ENCODE measurements around the gene HSD17B4. TPM values are rescaled to one million over a fixed set of nuclear protein-coding genes. Genes with fewer than 3 reads are reported as not detected.
A peak's percentile ranks its signal among the peaks of the same experiment; 100 is the strongest.

The HSD17B4 gene
- total and polyA plus RNA-seq, 2 of the 13 experiments (the other 11 are each of a cell fraction or from before 2014, with no cell fraction given), result 178 to 399 TPM

DNA sequence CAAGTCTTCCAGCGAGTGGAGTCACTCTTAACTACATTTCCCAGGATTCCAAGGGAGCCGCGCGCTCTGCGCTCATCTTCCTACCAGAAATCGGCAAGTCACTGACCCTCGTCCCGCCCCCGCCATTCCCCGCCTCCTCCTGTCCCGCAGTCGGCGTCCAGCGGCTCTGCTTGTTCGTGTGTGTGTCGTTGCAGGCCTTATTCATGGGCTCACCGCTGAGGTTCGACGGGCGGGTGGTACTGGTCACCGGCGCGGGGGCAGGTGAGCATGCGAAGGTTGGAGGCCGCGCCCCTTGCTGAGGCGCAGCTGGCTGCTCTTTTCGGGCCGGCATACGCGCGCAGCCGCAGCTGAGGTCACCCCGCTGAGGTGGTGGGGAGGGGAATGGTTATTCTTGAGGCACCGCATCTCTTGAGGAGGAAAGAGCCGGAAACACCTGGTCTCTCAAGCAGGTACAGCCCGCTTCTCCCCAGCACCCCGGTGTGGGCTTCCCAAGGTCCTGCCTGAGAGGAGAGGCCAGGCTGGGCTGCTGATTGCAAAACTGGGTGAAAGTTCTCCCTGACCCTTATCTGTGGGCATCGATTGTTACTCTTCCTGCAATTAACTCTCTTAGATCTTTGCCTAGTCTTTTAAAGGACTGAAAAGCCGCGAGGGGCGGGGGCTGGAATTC is at the start of gene HSD17B4 (continued):
- TF ChIP-seq, protein P1, sequence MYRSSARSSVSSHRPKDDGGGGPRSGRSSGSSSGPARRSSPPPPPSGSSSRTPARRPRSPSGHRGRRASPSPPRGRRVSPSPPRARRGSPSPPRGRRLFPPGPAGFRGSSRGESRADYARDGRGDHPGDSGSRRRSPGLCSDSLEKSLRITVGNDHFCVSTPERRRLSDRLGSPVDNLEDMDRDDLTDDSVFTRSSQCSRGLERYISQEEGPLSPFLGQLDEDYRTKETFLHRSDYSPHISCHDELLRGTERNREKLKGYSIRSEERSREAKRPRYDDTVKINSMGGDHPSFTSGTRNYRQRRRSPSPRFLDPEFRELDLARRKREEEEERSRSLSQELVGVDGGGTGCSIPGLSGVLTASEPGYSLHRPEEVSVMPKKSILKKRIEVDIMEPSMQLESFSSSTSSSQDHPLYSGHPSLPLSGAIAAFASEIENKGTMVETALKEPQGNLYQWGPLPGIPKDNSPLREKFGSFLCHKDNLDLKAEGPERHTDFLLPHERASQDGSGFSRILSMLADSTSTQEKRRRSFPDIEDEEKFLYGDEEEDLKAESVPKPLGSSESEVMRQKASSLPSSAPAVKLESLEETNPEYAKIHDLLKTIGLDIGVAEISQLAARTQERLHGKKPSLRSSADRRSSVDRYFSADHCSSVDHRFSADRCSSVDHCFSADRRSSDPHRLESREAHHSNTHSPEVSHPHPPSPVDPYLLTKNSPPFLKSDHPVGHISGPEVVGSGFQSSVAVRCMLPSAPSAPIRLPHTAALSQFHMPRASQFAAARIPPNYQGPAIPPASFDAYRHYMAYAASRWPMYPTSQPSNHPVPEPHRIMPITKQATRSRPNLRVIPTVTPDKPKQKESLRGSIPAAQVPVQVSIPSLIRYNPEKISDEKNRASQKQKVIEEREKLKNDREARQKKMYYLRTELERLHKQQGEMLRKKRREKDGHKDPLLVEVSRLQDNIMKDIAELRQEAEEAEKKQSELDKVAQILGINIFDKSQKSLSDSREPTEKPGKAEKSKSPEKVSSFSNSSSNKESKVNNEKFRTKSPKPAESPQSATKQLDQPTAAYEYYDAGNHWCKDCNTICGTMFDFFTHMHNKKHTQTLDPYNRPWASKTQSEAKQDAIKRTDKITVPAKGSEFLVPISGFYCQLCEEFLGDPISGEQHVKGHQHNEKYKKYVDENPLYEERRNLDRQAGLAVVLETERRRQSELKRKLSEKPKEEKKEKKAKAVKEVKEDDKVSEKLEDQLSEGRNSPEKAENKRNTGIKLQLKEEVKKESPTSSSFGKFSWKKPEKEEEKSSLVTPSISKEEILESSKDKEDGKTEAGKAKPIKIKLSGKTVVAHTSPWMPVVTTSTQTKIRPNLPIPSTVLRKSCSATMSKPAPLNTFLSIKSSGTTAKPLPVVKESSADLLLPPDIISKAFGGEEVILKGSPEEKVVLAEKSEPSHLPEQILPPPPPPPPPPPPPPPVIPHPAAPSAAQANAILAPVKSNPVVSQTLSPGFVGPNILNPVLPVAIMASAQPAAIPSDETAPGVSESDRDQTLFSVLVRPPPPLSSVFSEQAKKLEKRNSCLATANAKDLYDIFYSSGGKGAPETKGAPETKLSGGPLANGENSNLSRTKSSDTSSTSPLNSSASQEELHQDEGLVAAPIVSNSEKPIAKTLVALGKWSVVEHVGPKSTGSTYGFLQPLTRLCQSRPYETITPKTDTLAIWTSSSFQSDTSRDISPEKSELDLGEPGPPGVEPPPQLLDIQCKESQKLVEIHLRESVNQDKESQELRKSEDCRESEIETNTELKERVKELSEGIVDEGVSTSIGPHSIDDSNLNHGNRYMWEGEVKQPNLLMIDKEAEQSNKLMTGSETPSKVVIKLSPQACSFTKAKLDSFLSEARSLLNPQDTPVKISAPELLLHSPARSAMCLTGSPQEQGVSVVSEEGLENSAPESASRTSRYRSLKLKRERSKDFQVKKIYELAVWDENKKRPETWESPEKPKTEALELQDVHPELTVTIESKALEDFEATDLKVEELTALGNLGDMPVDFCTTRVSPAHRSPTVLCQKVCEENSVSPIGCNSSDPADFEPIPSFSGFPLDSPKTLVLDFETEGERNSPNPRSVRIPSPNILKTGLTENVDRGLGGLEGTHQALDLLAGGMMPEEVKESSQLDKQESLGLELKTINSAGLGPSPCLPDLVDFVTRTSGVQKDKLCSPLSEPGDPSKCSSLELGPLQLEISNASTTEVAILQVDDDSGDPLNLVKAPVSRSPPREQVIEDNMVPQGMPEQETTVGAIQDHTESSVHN (CRISPR knock-in tag; IDR thresholded peaks at IDR 0.05), result no peak
- TF ChIP-seq THYN1 (CRISPR knock-in tag; IDR thresholded peaks at IDR 0.05; ENCODE audit: borderline replicate concordance, low read depth) (no peak), MIER2 (CRISPR knock-in tag; IDR thresholded peaks at IDR 0.05) (no peak), ETS1 (CRISPR knock-in tag; IDR thresholded peaks at IDR 0.05) (0 out of 2 replicates have a peak, but pooled peaks have one; percentile 17), TOPORS (CRISPR knock-in tag; IDR thresholded peaks at IDR 0.05) (no peak), RERE (CRISPR knock-in tag; IDR thresholded peaks at IDR 0.05; ENCODE audit: low read depth) (0 out of 2 replicates have a peak, but pooled peaks have one; percentile 16), THRA (CRISPR knock-in tag; IDR thresholded peaks at IDR 0.05; ENCODE audit: borderline replicate concordance) (peak; percentile 46; the same call in 1 of the 2 replicates), ZNF761 (CRISPR knock-in tag; conservative IDR thresholded peaks at IDR 0.05) (peak; percentile 71; the same call in 1 of the 2 replicates), NR2F2 (IDR thresholded peaks at IDR 0.05; ENCODE audit: borderline replicate concordance, low read depth) (peak; percentile 78; the same call in 1 of the 2 replicates), U2AF1 (optimal IDR thresholded peaks at IDR 0.05; ENCODE audit: low read depth, low read length) (no peak), SMAD3 (CRISPR knock-in tag; IDR thresholded peaks at IDR 0.05) (0 out of 2 replicates have a peak, but pooled peaks have one; percentile 37)
